ENCODE data around the gene METTL9. TPM values are rescaled to one million over a fixed set of nuclear protein-coding genes. Genes with fewer than 3 reads are reported as not detected.
"Not testable (repeated sequence)": the region's sequence is repeated elsewhere in the genome, so short reads cannot be mapped to it uniquely, and the experiment has no call there.

METTL9 gene
- total RNA-seq, 4 donors from 2014 or later = 160 to 210 (median 177) TPM

DNA sequence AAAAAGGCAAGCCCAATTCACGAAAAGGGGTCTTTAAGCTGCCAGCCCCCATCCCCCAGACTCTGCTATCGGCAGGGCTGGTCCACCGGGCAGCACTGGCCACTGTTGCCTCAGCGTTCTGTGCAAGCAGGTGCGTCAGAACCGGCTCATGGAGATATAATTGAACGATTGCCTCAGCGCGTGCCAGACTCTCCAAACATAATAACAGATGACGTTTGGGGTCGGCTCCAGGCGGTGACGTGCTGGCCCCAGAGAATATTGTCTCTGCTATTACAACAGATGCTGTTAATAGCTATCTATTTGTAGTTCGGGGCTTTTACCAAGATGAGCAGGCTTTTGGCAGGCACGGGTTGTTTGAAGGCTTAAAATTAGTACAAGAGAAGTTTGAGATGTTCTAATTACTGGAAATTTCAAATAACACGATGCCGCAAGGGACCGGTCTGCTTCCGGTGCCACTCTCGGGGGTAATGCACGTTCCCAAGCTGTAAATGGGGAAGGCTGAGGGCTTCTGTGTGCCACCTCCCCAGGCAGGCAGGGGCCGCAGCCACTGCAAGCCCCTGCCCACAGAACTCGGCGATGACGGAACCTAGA lies 42.6 kb upstream of the METTL9 start:
- not testable (repeated sequence) for H3K36me3 ChIP-seq, H3K4me1 ChIP-seq, H3K4me3 ChIP-seq, H3K9me3 ChIP-seq
- Histone ChIP-seq H3K27ac (peak overlapping the region in 1 of 4 donors; percentile 49), H3K27me3 (peaks cover 0 to 17% of the 10 kb centered on the region in 2 donors)
- peak; percentile 50 to 61 for DNase-seq (ENCODE audit: low spot score in 2 of 2)
- 51 to 61% methylated on average over 24 of the region's 25 CpGs for WGBS, 2 donors
- peak in 1 of 2 donors; percentile 44 for TF ChIP-seq EP300 (IDR thresholded peaks at IDR 0.05)

DNA sequence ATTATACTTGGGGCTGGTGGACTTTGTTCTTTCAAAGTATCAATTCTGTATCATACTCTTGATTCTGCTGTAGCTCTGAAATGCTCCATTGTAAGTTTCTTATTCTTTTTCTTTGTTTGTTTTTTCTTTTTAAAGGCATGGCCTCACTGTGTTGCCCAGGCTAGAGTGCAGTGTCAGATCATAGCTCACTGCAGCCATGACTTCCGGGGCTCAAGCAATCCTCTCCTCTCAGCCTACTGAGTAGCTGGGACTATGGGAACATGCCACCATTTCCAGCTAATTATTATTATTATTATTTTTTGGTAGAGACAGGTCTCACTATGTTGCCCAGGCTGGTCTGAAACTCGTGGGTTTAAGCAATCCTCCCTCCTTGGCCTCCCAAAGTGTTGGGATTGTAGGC lies 38.9 kb upstream of the METTL9 start:
- TF ChIP-seq EP300 (IDR thresholded peaks at IDR 0.05) = no peak
- TF ChIP-seq, protein P1, sequence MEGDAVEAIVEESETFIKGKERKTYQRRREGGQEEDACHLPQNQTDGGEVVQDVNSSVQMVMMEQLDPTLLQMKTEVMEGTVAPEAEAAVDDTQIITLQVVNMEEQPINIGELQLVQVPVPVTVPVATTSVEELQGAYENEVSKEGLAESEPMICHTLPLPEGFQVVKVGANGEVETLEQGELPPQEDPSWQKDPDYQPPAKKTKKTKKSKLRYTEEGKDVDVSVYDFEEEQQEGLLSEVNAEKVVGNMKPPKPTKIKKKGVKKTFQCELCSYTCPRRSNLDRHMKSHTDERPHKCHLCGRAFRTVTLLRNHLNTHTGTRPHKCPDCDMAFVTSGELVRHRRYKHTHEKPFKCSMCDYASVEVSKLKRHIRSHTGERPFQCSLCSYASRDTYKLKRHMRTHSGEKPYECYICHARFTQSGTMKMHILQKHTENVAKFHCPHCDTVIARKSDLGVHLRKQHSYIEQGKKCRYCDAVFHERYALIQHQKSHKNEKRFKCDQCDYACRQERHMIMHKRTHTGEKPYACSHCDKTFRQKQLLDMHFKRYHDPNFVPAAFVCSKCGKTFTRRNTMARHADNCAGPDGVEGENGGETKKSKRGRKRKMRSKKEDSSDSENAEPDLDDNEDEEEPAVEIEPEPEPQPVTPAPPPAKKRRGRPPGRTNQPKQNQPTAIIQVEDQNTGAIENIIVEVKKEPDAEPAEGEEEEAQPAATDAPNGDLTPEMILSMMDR (IDR thresholded peaks at IDR 0.05) = no peak
- no peak for TF ChIP-seq POLR2A (IDR thresholded peaks at IDR 0.05)
- H3K9me3 ChIP-seq = no peaks in the 10 kb centered on the region
- no peaks in the 10 kb centered on the region for H3K4me1 ChIP-seq
- 70 to 75% methylated on average over 2 of the region's 2 CpGs for WGBS, 2 donors
- no peak for DNase-seq (ENCODE audit: low spot score in 2 of 2)
- no peak overlapping the region for H3K4me3 ChIP-seq
- peaks cover 0 to 2% of the 10 kb centered on the region in 2 donors for H3K27me3 ChIP-seq
- no peak overlapping the region for H3K27ac ChIP-seq
- no peaks in the 10 kb centered on the region for H3K36me3 ChIP-seq

DNA sequence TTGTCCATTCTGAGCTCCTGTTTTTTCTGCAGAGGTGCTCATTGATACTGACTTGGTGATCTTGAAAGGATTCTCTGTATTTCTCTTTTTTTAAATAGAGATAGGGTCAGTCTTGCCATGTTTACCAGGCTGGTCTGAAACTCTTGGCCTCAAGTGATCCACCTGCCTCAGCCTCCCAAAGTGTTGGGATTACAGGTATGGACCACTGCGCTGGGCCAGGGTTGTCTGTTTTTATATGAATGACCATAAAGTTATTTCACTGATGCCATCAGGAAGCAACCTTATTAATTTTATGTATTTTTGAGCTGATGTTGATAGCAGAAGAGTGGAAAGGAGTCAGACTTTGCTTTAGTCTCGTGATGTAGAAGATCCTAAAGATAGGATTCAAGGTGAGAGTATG lies 35.7 kb upstream of the METTL9 start:
- no peaks in the 10 kb centered on the region for H3K9me3 ChIP-seq
- no peaks in the 10 kb centered on the region for H3K4me1 ChIP-seq
- DNase-seq (ENCODE audit: low spot score in 2 of 2) = no peak
- 92 to 94% methylated on average over 2 of the region's 2 CpGs for WGBS, 2 donors
- H3K4me3 ChIP-seq = no peak overlapping the region
- H3K27ac ChIP-seq = no peak overlapping the region
- no peaks in the 10 kb centered on the region for H3K27me3 ChIP-seq
- no peaks in the 10 kb centered on the region for H3K36me3 ChIP-seq
- TF ChIP-seq EP300 (IDR thresholded peaks at IDR 0.05) = no peak
- no peak for TF ChIP-seq POLR2A (IDR thresholded peaks at IDR 0.05)
- TF ChIP-seq, protein P1 (IDR thresholded peaks at IDR 0.05) = no peak

DNA sequence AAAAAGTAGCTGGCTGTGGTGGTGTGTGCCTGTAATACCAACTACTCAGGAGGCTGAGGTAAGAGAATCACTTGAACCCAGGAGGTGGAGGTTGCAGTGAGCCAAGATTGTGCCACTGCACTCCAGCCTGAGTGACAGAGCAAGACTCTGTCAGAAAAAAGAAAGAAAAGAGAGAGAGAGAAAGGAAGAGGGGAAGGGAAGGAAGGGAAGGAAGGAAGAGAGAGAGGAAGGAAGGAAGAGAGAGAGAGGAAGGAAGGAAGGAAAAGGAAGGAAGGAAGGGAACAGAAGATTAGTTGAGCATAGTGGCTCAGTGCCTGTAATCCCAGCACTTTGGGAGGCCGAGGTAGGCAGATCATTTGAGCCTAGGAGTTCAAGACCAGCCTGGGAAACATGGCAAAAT lies 35.0 kb upstream of the METTL9 start:
- not testable (repeated sequence) for H3K9me3 ChIP-seq; H3K4me3 ChIP-seq; DNase-seq (ENCODE audit: low spot score in 2 of 2); H3K27me3 ChIP-seq; H3K36me3 ChIP-seq; H3K4me1 ChIP-seq; H3K27ac ChIP-seq
- 70 to 77% methylated on average over 1 of the region's 1 CpG for WGBS, 2 donors

DNA sequence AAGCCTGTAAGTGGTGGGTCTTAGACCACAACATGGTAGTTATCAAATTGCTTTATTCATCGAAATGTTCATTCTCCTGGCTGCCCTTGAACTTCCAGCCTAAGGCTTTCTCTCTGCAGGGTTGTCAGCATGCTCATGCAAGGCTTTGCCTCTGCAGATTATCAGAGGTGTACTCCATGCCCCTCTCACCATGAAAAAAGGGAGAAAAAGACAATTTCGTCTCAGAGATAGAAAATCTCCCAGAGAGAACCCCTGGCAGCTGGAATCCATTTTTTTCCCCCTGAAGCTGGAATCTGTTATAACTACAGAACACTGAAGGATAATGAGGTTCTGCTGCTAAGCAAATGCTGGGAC lies 33.9 kb upstream of the METTL9 start:
- 74 to 75% methylated on average over 2 of the region's 2 CpGs for WGBS, 2 donors
- TF ChIP-seq POLR2A (IDR thresholded peaks at IDR 0.05) = no peak
- TF ChIP-seq, protein P1 (IDR thresholded peaks at IDR 0.05) = no peak
- TF ChIP-seq EP300 (IDR thresholded peaks at IDR 0.05) = no peak

DNA sequence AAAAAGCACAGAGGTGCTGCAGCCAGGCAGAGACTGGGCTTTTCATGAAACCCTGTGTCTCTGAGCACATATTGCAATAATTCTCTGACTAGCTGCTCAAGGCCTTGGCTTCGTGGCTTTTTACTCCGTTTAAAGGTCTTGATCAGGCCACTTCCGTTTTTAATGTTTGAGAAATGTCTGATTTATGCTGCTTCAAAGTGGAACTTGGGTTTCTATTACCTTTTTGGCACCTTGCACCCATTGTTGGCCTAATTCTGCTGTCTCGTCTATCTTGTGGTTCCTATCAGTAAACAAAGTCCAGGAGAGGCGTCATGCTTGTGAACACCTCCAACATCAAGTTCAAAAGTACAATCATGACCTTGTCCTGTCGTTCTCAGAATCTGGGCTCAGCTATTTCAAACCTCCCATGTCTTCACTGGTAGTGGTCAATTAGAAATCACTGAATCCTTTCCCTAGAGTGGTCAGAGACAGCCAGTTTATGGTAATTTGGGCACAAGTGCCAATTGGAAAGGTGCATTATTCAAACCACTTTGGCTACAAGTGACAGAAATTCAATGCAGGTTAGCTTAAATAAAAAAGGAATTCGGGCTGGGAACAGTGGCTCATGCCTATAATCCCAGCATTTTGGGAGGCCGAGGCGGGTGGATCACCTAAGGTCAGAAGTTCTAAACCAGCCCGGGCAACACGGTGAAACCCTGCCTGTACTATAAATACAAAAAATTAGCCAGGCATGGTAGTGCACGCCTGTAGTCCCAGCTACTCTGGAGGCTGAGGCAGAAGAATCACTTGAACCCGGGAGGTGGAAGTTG lies 33.3 kb upstream of the METTL9 start:
- TF ChIP-seq POLR2A (IDR thresholded peaks at IDR 0.05) = no peak
- no peak for TF ChIP-seq EP300 (IDR thresholded peaks at IDR 0.05)
- TF ChIP-seq, protein P1 (IDR thresholded peaks at IDR 0.05) = no peak
- H3K27ac ChIP-seq = no peak overlapping the region
- no peak for DNase-seq (ENCODE audit: low spot score in 2 of 2)
- no peaks in the 10 kb centered on the region for H3K4me1 ChIP-seq
- no peaks in the 10 kb centered on the region for H3K9me3 ChIP-seq
- no peaks in the 10 kb centered on the region for H3K36me3 ChIP-seq
- H3K4me3 ChIP-seq = no peak overlapping the region
- H3K27me3 ChIP-seq = no peaks in the 10 kb centered on the region
- 74 to 75% methylated on average over 13 of the region's 13 CpGs for WGBS, 2 donors

More for the DNA sequence above, 33.9 kb upstream of the METTL9 start:
- Histone ChIP-seq H3K4me1 (no peaks in the 10 kb centered on the region), H3K9me3 (no peaks in the 10 kb centered on the region), H3K4me3 (no peak overlapping the region), H3K36me3 (no peaks in the 10 kb centered on the region), H3K27me3 (no peaks in the 10 kb centered on the region), H3K27ac (no peak overlapping the region)
- no peak for DNase-seq (ENCODE audit: low spot score in 2 of 2)

All from tibial nerve (tissue), 4 donors.